ENCODE data around the gene LUC7L3.
"Not testable (repeated sequence)": the region's sequence is repeated elsewhere in the genome, so short reads cannot be mapped to it uniquely, and the experiment has no call there.

LUC7L3 gene

DNA sequence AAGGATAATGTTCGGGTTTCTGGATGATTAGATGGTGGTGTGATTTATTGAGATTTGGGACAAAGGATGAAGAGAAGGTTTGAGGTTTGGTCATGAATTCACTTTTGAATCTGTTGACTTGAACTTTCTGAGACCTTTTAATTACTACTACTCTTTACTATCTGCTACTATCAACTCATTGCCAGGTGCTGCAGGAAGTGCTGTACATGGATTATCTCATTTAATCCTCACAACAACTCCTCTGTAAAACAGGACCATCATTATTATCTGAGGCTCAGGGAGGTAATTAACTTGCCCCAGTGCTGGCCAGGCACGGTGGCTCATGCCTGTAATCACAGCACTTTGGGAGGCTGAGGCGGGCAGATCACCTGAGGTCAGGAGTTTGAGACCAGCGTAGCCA is 8.8 kb upstream of the LUC7L3 start:
- no peak for DNase-seq

GRCh38 chr17:50712641-50713040 is 6.8 kb upstream of the LUC7L3 start:
- DNase-seq = no peak

- DNase-seq = no peak
Measured at GRCh38 chr17:50715471-50715870, 3.9 kb upstream of the LUC7L3 start.

DNA sequence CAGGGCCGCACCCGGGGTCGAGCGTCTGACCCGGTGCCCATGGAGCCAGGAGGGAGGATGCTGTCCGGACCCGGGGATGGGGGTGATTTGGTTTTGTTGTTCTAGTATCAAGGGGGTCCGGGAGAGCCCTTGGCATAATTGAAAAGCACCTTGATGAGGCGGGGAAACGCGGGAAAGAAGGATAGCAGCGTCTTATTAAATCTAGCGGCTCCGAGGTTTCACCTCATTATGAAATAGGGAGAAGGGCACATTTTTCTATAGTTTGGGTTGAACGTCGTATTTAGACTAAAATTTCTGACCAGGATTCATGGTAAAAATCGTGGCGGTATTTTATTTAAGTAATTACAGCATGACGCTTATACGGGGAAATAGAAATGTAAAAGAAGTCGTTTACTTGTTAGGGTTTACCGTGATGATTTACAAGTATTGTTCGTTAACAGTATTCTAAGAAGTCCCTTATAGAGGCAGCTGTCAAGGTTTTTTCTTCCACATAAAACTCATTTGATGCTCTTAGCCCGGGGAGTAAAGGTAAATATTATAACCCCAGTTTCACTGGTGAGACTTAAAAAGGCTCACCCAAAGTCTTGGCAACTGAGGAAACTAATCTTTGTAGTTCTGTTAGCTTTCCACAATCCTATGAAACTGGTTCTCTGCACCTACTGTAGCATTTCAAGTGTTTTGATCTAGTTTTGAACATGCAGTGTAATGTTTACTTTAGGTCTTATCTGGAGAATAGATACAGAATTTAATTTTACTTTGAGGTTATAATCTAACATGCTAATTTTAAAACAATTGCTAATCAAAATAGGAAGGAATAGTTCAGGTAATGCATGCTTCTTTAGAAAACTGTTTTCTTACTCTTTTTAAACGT is 756 bp downstream of the LUC7L3 start:
- no peak for DNase-seq

DNA sequence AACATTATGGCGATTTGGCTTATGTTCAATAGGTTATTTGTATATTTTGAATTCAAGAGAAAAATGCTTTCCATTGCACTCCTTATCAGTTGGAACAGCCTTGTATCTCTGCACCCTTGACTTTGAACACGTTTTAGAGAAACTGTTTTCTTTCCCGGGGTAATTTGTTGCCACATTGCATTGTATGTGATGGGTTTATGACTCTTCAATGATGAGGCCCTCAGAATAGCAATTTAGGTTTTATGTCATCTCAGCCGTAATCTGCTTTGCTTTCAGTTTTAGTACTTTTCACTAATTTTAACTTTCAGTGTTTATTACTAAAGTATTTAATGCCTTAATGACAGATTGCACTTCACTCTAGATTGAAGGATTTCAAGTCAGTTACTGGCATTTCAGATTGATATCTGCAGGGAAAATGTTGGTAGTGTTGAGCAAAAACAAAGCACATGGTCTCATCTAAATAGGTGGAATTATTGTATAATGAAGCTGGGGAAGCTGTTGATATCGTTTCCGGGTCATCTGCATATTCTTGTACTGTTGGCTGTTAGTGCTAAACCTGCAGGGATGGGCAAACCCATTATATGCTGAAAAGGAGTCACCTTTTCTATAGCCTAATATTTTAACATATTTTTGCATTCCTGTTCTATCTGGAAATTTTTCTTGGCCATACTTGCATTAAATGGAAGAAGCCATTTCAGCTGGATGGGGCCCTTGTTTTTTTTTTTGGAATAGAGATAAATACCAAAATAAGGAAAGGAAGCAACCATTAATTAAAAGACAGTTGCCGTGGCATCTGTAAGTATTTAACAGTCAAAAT is 2.0 kb downstream of the LUC7L3 start:
- peak; percentile 48 for DNase-seq

DNA sequence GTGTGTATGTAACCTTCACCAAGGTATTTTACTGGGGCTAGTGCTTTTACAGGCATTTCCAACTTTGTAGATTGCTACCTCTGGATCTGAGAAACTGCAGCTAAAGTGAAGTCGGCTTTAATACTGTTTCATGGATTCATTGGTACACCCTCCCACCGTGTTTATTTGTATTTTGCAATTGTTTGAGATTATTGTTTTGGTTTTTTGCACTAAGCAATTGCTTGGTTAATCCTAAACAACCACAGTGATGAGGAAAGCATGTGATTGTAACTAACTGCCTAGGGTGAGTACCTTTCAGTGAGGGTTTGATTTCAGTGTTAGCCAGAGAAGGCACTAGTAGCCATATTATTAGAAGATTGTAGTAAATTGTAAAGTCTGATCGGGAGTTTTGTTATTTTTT is 3.3 kb downstream of the LUC7L3 start:
- DNase-seq = no peak

DNA sequence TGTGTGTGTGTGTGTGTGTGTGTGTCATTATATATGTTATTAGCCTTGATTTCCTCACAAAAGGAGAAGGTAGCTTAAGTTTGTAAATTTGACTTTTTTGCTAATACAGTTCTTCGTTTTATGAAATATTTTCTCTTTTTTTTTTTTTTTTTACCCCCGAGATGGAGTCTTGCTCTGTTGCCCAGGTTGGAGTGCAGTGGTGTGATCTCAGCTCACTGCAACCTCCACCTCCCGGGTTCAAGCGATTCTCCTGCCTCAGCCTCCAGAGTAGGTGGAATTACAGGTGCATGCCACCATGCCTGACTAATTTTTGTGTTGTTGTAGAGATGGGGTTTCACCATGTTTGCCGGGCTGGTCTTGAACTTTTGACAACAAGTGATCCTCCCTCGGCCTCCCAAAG is 5.2 kb downstream of the LUC7L3 start:
- DNase-seq = not testable (repeated sequence)

DNA sequence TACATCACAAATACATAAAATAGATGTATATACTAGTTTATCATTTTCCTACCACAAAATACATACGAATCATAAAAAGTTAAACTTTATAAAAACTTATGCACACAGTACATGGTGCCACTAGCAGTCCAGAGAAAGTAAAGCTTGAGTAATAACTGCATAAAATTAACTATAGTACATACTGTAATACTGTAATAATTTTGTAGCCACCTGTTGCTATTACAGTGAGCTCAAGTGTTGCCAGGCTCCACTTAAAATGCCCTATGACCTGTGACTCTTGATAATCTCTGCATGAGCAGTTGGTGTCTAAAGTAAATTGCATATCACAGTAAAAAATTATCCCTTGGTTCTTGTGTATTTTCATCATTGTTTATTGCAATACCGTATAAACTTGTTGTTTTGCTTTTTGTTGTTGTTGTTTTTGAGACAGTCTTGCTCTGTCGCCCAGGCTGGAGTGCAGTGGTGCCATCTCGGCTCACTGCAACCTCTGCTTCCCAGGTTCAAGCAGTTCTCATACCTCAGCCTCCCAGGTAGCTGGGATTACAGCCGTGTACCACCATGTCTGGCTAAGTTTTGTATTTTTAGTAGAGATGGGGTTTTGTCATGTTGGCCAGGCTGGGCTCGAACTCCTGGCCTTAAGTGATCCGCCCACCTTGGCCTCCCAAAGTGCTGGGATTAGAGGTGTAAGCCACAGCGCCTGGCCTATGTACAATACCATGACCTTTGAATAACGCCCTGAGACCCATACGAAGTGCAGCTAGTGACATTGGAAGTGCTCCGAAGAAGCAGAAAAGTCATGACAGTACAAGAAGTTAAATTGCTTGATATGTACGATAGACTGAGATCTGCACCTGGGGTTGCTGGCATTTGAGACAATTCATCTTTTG is 6.6 kb downstream of the LUC7L3 start:
- no peak for DNase-seq

DNA sequence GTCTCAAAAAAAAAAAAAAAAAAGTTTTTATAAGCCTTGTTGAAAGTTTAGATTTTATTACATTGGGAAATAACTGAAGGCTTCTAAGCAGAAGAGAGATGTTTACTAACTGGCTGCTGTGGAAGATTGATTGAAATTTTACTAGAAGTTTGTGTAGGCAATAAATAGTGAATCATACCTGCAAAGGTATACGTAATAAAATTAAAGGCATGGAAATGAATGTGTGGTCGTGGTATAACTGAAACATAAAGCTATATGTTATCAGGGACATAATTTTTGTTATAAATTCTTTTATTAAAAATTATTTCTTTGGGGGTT is 8.7 kb downstream of the LUC7L3 start:
- no peak for DNase-seq

DNA sequence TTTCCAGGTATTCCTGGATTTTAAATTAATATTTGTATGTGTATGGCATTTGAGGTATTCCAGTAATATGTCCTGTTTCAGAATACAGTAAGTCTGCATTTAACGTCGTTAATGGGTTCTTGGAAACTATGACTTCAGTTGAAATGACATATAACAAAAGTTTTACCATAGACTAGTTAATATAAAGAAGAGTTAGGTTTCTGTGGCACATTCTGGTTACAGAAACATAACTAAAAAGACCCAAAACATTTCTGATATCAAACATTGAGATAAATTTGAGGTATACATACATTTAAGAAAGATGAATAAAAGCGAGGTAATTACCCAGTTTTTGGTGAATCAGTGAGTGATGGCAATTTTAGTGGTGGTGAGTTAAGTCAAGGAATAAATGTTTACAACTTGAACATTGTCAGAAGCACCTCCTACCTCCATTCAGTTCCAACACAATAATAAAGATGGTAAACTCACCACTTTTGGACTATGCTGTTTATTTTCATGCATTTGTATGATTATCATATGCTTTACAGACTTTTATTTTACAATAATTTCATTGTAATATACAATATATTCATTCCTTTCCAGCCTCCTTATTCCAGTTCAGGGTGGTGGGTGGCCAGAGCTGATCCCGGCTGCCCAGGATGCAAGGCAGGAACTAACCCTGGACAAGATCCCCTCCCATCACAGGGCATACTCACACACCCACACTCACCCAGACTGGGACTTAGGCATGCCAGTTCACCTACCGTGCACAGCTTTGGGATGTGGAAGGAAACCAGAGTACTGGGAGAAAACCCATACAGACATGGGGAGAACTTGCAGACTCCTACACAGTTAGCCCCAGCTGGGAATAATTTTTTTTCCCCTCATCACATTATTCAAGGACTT is 9.7 kb downstream of the LUC7L3 start:
- no peak for DNase-seq

GRCh38 chr17:50731575-50732460 is 12.4 kb downstream of the LUC7L3 start:
- DNase-seq = no peak

DNA sequence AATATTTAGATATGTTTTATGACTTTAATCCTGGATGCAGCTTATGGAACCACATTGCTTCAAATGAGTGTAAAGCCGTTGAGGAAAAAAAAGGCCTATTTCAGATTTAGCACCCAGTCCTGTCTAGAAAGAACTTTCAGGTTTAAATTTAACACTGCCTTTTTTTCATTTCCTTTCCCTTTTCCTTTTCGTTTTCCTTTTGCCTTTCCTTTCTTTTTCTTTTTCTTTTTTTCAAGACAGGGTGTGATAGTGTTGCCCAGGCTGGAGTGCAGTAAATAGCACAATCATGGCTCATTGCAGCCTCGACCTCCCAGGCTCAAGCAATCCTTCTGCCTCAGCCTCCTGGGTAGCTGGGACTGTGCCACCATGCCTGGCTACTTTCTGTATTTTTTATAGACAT is 15.9 kb downstream of the LUC7L3 start:
- DNase-seq = no peak

DNA sequence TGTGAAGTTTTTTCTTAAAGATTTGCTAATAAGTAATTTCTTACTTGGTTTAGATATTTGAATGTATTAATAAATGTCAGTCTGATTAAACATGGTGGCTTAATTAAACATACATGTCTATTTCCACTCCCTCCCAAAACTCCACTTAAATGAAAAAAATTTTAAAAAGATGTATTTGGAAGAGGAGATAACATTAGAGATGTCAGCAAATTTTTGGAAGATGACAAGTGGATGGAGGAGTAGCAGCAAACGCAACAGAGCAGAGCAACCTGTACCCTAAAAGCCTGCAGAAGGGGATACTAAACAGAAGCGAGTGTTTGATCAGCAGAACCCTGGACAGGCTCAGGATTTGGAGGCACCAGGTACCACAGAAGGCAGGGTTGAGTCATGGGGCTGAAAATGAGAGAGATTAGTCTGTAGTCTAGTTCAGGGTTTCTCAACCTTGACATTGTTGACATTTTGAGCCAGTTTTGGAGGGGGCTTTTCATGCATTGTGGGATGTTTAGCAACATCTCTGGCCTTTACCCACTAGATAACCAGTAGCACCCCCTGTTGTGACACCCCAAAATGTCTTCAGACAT is 17.8 kb downstream of the LUC7L3 start:
- peak; percentile 45 for DNase-seq

GRCh38 chr17:50739098-50739497 is 19.7 kb downstream of the LUC7L3 start:
- peak; percentile 6 for DNase-seq

GRCh38 chr17:50745631-50746030 is 26.2 kb downstream of the LUC7L3 start:
- no peak for DNase-seq

GRCh38 chr17:50749245-50749644 is 29.8 kb downstream of the LUC7L3 start:
- DNase-seq = no peak

DNA sequence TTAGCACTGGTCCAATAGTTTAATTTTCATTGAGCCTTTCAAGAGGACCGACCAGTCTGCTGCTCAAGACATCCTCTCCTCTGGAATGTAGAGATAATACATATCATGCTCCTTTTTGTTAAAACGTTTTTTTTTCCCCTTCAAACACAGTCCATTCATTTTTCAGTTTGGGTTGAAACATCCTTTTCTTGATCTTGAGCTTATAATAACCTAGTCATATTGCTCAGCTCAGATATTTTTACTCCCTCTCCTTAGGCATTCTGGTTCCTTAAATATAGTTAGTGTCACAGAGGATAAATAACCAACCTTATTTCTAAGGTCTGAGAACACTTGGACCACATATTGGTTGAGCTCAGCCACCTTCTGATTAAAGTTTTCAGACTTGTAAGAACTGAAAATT is 35.1 kb downstream of the LUC7L3 start:
- no peak for DNase-seq

DNA sequence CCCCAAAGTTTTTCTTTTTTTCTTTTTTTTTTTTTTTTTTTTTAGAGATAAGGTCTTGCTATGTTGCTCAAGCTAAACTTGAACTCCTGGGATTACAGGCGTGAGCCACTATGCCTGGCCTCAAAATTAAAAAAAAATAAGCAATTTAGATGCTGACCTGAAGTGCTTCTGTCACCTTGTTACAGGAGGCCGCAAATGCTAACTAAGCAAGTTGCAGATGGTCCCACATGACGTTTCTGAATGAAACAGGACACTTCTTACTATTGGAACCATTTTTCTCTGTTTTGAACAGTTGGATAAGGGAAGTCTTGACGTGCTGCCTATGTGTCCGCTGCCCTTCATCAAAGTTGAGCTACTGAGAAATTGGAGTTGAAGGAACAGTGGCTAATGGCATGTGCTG is 39.1 kb downstream of the LUC7L3 start:
- no peak for DNase-seq

DNA sequence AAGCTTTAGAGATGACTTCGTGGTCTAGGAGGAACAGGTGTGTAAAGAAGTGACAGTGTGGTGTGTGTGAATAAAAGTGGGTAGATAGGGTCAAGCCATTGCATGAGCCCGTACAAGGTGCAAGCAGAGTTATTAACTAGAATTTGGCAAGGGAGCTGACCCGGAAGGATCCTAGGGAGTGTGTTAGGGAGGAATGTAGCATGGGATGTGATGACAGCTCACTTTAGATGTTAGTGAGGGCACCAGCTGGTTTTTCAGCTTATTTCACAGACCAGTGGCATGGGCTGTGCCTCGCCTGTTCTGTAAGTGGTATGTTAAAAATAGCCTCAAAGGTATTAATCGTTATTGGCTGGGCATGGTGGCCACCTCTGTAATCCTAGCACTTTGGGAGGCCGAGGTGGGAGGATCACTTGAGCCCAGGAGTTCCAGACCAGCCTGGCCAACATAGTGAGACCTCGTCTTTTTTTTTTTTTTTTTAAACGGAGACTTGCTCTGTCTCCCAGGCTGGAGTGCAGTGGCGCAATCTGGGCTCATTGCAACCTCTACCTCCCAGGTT is 39.7 kb downstream of the LUC7L3 start:
- no peak for DNase-seq

GRCh38 chr17:50762177-50762576 is 42.8 kb downstream of the LUC7L3 start:
- no peak for DNase-seq
